HG02973 (cell line): Measurements from ENCODE around the gene THRAP3.
A peak's percentile ranks its signal among the peaks of the same experiment; 100 is the strongest.
"Not testable (repeated sequence)": the region's sequence is repeated elsewhere in the genome, so short reads cannot be mapped to it uniquely, and the experiment has no call there.

Experiments used
- ATAC-seq: cut with Tn5 transposase; IDR thresholded peaks from one replicate; pipeline ENCODE4 v1.9.1; 2021; ENCODE audit warnings: moderate library complexity; ENCODE audit not compliant: unreplicated experiment

THRAP3 gene

DNA sequence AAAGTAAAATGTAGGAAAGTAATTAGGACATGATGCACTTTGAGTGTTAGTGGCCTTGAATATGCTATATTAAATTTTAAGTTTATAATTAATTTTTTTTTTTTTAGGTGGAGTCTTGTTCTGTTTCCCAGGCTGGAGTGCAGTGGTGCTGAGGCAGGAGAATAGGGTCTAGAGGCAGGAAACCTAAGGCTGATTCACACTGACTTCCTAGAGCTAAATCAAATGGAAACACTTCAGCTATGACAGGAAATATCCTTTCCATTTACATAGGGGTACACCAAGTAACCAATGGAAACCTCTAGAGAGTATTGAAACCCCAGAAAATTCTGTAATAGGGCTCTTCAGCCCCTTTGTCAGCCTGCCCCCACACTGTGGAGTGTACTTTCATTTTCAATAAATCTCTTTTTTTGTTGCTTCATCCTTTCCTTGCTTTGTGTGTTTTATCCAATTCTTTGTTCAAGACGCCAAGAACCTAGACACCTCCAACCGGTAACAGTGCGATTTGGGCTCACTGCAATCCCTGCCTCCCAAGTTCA lies 17.9 kb upstream of the THRAP3 start:
- no peak for ATAC-seq

DNA sequence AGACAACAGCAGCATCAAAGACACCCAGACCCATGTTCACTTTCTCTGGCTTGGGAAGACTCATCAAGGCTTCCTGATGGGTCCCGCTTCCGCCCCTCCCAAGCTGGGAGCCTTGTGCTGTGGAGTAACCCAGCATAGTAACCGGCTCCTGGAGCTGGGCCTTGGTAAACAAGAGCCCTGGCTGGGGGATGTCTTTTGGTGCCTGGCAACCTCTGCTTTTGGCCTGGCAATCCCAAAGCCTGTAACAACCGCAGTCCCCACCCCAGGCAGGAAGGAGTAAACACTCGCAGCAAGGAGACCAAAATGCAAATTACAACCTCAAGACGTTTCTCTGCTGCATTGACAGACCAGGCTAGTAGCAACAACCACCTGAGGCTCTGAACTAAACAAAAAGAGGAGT lies 16.9 kb upstream of the THRAP3 start:
- no peak for ATAC-seq

DNA sequence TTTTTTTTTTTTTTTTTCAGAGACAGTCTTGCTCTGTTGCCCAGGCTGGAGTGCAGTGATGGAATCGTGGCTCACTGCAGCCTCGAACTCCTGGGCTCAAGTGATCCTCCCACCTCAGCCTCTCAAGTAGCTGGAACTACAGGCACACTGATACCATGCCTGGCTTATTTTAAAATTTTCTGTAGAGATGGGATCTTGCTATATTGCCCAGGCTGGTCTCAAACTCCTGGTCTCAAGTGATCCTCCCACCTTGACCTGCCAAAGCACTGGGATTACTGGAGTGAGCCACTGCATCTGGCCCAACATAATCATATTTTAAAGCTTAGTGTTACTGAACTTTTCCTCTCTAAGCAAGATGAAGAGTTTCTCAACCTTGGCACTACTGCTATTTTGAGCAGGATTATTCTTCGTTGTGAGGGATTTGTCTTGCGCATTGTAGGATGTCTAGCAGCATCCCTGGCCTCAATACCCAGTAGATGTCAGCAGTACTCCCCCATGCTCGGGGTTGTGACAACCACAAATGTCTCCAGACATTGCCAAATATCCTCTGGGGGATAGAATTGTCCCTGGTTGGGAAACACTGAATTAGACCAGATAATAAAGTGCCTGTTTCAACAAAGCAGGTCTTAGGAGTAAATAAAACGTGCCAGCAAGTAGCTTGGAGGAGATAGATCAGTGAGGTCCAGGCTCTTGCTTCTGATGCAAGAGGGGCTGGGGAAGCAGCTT lies 15.1 kb upstream of the THRAP3 start:
- ATAC-seq = no peak

DNA sequence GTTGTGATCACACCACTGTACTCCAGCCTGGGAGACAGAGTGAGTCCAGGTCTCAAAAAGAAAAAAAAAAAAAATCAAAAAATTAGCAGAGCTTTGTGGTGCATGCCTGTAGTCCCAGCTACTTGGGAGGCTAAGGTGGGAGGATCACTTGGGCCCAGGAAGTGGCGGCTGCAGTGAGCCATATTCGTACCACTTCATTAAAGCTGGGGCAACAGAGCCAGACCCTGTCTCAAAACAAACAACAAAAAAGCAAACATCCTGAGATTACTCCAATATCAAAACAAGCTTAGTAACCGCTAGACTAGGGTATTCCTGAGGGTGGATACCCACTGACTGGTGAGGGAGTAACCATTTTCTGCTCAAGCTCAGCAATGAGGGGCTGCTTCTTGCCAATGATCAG lies 12.9 kb upstream of the THRAP3 start:
- no peak for ATAC-seq

DNA sequence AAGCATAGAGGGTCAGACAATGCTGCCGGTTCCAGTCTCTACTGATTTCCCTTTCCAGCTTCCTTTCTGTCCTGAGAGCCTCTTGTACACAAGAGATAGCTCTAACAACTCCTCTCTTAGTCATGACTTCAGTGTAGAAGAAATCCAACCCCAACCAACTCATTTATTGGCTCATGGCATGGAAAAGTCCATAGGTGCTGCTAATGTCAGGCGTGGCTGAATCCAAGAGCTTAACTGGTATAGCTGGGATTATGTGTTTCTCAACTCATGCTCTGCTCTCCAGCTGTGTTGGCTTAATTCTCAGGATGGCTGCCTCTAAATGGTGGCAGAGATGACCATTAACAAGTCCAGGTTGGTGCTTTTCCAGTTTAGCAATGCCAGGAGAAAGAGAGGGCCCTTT lies 12.4 kb upstream of the THRAP3 start:
- no peak for ATAC-seq

DNA sequence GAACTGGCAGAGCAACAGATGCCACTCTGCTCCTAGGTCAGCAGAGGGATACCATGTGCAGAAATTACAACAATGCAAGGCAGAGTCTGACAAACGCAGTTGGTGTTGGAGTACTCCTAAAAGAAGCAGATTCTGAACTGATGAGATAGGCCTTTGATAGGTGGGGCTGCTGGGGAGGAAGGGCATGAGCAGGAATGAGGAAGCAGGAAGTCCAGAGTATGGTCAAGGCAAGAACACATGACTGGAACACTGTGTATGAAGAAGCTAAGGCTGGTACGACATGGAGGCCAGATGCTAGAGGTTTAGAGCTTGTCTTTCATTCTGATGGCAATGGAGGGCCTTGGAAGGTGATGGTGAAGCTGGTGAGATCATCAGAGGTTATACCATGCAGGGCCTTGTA lies 11.5 kb upstream of the THRAP3 start:
- ATAC-seq = no peak

DNA sequence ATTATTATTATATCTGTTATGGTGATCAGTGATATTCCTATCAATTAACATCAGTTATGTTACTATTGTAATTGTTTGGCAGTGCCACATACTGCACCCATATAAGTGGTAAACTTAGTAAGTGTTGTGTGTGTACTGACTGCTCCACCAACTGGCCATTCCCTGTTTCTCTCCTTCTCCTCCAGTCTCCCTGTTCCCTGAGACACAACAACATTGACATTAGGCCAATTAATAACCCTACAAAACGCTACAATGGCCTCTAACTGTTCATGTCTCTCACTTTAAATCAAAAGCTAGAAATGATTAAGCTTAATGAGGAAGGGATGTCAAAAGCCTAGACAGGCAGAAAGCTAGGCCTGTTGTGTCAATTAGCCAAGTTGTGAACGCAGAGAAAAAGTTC lies 6.6 kb upstream of the THRAP3 start:
- ATAC-seq = no peak

DNA sequence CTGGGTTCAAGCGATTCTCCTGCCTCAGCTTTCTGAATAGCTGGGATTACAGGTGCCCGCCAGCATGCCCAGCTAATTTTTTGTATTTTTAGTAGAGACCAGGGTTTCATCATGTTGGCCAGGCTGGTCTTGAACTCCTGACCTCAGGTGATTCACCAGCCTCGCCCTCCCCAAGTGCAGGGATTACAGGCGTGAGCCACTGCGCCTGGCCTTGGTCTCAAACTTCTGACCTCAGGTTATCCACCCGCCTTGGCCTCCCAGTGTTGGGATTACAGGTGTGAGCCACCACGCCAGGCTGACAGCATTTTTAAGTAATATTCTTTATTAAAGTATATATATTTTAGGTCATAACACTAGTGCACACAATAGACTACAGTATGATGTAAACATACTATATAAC lies 2.3 kb upstream of the THRAP3 start:
- not testable (repeated sequence) for ATAC-seq

DNA sequence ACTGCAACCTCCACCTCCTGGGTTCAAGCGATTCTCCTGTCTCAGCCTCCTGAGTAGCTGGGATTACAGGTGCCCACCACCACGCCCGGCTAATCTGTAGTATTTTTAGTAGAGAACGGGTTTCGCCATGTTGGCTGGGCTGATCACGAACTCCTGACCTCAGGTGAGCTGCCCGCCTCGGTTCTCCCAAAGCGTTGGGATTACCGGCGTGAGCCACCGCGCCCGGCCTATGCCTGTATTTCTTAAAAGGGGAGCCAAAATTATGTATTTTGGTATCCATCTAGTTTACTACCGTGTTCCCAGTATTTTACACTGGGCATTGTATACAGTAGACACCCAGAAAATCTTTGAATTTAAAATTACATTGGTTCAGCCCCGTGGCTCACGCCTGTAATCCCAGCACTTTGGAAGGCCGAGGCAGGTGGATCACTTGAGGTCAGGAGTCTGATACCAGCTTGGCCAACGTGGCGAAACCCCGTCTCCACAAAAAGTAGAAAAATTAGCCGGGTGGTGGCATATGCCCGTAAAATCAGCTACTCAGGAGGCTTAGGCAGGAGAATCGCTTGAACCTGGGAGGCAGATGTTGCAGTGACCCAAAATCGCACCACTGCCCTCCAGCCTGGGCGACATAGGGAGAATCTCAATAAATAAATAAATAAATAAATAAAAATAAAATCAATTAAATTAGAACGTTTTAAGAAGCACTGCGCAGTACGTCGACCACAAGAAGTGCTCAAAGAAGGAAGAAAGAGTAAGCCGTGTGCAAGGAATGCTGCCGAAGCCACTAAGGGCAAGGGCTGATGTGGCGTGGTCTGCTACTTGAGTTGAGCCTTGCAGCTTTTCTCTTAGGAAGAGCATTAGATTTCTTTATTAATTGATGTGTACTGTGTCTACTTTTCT lies 1.5 kb upstream of the THRAP3 start:
- no peak for ATAC-seq

DNA sequence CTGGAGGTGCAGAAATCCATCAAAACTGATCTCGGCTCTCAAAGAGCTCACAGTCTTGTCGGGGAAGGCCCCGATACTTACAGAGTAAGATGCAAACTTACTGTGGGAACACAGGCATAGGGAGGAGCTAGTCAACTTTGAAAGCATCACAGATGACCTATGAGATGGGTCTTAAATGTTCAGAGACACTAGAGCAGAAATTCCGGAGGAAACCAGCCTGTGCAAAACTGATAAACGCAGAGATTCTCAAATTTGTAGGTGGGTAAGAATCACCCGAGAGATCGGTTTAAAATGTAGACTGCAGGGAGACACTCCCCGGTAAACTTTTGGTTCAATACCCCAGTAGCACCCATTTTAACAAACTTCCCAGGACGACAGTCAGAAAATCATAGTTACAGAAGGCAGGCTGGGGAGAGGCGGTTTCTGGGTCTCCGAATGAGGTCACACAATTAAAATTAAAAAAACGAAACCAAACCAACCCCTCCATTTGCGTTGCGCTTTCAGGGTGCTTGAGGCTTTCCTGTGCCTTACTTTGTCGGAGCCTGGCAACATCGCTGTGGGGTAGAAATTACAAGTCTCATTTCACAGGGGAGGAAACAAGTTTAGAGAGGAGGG lies 755 bp upstream of the THRAP3 start:
- peak; percentile 16 for ATAC-seq

DNA sequence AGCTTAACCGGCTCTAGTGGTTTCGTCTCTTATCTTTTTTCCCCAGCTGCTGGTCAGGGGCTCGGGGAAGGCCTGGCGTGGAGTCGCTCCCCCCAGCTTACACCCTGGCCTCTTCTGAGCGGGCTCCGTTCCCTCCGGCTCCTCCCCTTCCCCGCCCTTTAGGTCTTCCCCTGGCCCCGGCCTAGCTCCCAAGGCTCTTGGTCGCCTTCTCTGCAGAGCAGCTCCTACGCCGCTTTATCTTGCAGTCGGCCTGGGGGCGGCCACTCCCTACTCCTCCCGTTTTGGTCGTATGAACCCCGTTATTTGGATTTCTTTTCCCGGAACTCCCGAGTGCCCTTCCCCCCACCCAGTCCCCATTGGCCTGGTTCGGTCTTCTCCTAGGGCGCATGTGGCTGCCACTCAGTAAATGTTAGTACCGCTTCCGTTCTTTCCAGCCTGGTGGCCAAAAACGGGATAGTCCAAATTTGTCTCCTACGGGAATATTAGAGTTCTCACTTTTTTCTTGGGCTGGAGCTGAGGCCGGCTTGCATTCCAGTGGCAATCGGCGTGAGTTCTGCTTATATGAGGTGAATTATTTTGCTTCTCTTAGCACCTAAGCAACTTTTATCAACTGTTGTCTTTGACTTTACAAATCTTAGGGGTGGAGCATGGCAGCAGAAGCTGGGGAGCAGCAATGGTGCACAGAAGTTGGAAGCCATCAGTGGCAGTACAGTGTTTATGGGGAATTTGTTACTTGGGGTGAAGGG lies 467 bp downstream of the THRAP3 start:
- ATAC-seq = peak; percentile 45

DNA sequence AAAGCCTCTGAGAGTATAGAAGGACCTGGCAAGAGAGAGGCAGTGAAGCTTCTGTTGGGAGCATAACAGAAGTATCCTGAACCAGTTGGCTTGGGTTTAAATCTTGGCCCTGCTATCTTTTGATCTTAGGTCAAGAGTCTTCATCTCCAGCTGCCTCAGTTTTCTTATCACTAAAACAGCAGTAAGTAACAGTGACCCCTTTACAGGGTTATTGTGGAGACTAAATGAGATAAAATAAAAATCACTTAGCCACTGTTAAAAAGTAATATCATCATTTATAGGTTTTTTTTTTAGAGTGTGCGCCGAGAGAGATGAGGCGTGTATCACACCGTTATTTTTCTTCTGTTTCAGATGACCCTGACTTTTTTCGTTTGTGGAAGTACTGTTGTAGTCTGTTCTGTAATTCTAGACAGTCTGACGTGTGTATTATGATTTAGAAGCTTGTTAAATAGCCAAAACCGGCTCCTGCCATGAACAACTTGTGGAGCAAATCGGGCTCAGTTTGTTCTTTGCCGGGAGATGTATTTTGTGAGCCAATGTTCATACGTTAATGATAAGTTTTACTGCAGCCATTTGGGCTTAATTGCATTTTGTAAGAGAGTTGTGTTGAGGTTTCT lies 1.1 kb downstream of the THRAP3 start:
- no peak for ATAC-seq

DNA sequence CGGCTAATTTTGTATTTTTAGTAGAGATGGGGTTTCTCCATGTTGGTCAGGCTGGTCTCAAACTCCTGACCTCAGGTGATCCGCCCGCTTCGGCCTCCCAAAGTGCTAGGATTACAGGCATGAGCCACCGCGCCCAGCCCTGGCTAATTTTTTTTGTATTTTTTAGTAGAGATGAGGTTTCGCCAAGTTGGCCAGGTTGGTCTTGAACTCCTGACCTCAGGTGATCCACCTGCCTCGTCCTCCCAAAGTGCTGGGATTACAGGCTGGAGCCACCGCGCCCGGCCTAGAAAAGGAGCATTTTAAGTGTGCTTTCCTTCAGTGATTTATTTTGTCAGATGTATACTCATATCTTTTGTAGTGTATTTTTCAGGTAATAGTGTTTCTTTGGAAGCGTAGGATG lies 6.0 kb downstream of the THRAP3 start:
- not testable (repeated sequence) for ATAC-seq

DNA sequence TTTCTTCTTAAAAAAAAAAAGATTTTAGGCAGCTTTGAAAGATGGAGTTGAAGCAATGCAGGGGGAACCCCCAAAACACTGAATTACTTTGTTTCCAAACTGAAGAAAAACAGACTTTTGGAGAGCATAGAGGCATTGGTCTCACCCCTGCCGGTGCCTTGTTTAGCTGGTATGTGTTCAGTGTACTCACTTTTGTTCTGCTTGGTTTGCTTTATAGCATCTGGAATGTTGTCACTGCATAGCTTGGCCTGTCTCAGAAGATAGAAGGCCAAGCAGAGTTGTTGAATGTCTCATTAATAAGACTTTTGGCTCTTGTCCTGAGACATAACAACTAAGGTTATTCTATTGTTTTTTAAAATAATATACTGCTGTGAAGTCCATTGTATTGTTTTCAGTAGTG lies 6.9 kb downstream of the THRAP3 start:
- ATAC-seq = no peak

DNA sequence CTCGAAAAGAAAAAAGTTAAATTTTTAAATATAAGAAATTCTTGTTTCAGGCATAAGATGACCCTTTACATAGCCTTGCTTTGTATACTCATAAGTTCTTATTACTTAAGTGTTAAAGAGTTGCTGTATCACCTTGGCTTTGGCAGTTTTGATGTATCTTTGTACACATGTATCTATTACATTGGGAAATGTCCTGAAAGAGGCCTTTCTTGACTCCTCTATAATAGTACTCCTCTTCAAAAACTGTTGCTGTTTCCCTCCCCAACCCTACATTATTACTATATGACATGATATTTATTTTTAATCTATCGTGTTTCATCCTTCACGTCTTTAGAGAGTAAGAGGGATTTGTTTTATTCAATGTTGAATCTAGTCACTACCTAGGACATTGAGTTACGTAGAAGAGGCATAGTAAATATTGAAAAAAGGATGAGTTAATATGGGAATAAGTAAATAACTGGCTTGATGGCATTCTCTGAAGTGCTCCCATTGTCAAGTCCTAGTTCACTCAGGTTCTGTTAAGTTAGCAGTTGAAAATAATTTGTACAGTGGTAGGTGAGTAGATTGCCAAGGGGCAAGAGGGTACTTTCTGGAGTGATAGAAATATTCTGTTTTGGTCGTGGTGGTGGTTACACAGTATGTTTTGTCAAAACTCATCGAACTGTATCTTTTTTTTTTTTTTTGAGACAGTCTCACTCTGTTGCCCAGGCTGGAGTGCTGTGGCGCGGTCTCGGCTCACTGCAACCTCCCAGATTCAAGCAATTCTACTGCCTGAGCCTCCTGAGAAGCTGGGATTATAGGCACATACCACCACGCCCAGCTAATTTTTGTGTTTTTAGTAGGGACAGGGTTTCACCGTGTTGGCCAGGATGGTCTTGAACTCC lies 8.2 kb downstream of the THRAP3 start:
- no peak for ATAC-seq

DNA sequence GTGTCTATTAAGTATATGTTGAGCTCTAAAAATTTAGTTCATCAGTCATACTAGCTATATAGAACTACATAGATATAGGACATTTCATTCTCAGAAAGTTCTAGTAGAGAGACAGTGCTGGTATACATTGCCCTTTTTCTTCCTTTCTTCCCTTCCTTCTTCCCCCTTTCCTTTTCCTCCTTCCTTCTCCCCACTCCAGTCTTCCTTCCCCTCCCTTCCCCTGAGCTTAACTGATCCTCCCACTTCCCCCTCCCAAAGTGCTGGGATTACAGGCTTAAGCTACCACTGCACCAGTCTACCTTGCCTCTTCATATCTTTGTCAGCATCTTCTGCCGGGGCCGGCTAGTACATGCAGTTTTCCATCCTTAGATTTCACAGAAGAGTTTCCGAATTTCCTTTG lies 12.1 kb downstream of the THRAP3 start:
- ATAC-seq = no peak

DNA sequence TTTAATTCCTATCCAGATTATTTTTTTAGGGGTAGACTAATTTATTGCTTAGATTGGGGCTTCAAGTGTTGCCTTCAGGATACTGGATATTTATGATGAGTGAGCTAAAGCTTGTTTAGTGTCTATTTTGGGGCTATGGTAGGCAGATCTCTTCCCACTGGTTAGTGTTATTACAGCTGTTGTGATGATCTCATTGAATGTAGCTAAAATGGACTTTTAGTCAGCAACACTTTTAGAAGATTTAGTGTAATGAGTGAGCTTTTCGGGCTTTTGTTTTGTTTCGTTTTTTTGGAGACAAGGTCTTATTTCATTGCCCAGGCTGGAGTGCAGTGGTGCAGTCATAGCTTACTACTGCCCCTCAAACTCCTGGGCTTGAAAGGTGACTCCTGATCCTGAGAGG lies 14.2 kb downstream of the THRAP3 start:
- ATAC-seq = no peak

DNA sequence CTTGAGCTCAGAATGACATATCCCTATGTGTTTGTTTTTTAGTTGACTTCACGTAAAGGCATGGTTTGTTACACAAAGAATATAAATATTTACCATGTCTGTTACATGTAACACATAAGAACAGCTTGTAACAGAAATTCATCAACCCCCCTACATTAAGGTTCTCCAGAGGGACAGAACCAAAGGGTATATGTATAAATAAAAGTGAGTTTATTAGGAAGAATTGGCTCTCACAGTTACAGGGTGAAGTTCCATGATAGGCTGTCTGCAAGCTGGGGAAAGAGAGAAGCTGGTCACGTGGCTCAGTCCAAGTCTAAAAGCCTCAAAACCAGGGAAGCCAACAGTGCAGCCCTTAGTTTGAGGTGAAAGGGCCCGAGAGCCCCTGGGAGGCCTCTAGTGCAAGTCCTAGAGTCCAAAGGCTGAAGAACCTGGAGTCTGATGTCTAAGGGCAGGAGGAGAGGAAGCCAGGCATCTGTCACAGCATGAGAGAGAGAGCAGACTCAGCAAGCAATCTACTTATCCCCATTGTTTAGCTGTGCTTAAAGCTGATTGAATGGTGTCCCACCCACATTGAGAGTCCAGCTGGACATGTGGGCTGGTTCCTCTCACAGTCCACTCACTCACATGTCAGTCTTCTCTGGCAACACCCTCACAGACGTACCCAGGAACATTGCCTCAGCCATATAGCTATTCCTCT lies 15.8 kb downstream of the THRAP3 start:
- no peak for ATAC-seq

DNA sequence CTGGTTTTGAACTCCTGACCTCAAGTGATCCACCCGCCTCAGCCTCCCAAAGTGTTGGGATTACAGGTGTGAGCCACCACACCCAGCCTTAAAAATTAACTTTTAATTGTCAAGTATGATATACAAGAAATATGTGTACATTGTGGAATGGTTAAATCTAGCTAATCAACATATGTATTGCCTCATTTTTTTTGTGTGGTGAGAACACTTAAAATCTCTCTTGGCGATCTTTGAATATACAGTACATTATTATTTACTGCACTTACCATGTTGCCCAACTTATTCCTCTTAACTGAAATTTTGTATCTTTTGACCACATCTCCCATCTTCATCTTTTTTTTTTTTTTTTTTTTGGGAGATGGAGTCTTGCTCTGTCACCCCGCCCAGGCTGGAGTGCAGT lies 23.3 kb downstream of the THRAP3 start:
- ATAC-seq = no peak
